Erythroblast (primary cell): ENCODE results near the gene CFDP1.

Experiments
- GATA1 ChIP-seq: IDR thresholded peaks from 2 replicates; pipeline ENCODE4 v1.6.1; 2011; ENCODE audit warnings: low read depth, mild to moderate bottlenecking, control low read depth, low read length, moderate library complexity
- POLR2A ChIP-seq: IDR thresholded peaks from 2 replicates; pipeline ENCODE4 v1.6.1; 2011; ENCODE audit warnings: mild to moderate bottlenecking, low read length

- TF ChIP-seq POLR2A, result no peak
- TF ChIP-seq GATA1, result no peak
These were observed 161.7 kb downstream of the CFDP1 start for GRCh38 chr16:75271441-75272096.
